ENCODE results near the gene OBSCN. TPM values are rescaled to one million over a fixed set of nuclear protein-coding genes. Genes with fewer than 3 reads are reported as not detected.

OBSCN gene
- total and polyA plus RNA-seq, 2 donors (not counting 1 experiment from before 2014, with no cell fraction given): 10.0 to 63.9 TPM

GRCh38 chr1:228295981-228296380 lies 88.1 kb downstream of the OBSCN start:
- no peaks in the 10 kb centered on the region for H3K27me3 ChIP-seq (replicated peaks in 1 of 4; ENCODE audit: control extremely low read depth in 1 of 4, control insufficient read depth in 3 of 4, insufficient read depth in 4 of 4, low read length in 3 of 4)
- no peaks in the 10 kb centered on the region for H3K4me1 Mint-ChIP-seq
- H3K27ac Mint-ChIP-seq: no peak overlapping the region
- WGBS (ENCODE audit: insufficient coverage): 100% methylated on average over 1 of the region's 2 CpGs
- H3K79me2 ChIP-seq (ENCODE audit: control insufficient read depth, insufficient read depth, low read length): no peaks in the 10 kb centered on the region
- no peak overlapping the region for H3K4me2 ChIP-seq (replicated peaks; ENCODE audit: low read depth, low read length, poor library complexity, severe bottlenecking)
- TF ChIP-seq CTCF (IDR thresholded peaks at IDR 0.05): no peak
- no peak for TF ChIP-seq EZH2 (IDR thresholded peaks at IDR 0.05; ENCODE audit: borderline replicate concordance, insufficient read depth, low read depth, low read length, poor library complexity, severe bottlenecking)
- H3K9me3 ChIP-seq (ENCODE audit: control extremely low read depth in 1 of 3, control insufficient read depth in 2 of 3, insufficient read depth in 1 of 3, low read length in 2 of 3): peaks cover 0 to 11% (median 10%) of the 10 kb centered on the region in 3 donors
- no peaks in the 10 kb centered on the region for H4K20me1 ChIP-seq (ENCODE audit: control insufficient read depth, insufficient read depth, low read length, poor library complexity, severe bottlenecking)
- no peak overlapping the region for H3K27ac ChIP-seq (ENCODE audit: low read length in 2 of 2)
- H2AFZ ChIP-seq (ENCODE audit: insufficient read depth, low read depth, low read length, poor library complexity, severe bottlenecking): no peak overlapping the region
- ChIA-PET CTCF (no interaction called here), POLR2A (no interaction called here)
- no peak overlapping the region for H3K9ac ChIP-seq (ENCODE audit: low read length)
- peaks cover 12% of the 10 kb centered on the region for H3K9me3 Mint-ChIP-seq (ENCODE audit: insufficient read depth)
- H3K27me3 Mint-ChIP-seq: no peaks in the 10 kb centered on the region
- DNase-seq (no peak), ATAC-seq (ENCODE audit: low read depth) (no peak)
- no peak overlapping the region for H3K4me3 Mint-ChIP-seq
- H3K4me1 ChIP-seq (ENCODE audit: control insufficient read depth in 2 of 2, insufficient read depth in 2 of 2, low read length in 2 of 2): no peaks in the 10 kb centered on the region
- no peaks in the 10 kb centered on the region for H3K36me3 ChIP-seq (replicated peaks in 1 of 2; ENCODE audit: control extremely low read depth in 1 of 2, control insufficient read depth in 1 of 2, extremely low read depth in 1 of 2, insufficient read depth in 2 of 2, low read length in 1 of 2)
- no peak overlapping the region for H3K4me3 ChIP-seq (ENCODE audit: control extremely low read depth in 1 of 5, extremely low read depth in 1 of 5, insufficient read depth in 1 of 5, low read depth in 2 of 5, low read length in 4 of 5)
- intact Hi-C loops (cut with micrococcal nuclease): no loop called here

- Histone ChIP-seq H3K4me3 (ENCODE audit: control extremely low read depth in 1 of 5, extremely low read depth in 1 of 5, insufficient read depth in 1 of 5, low read depth in 2 of 5, low read length in 4 of 5) (no peak overlapping the region), H2AFZ (ENCODE audit: insufficient read depth, low read depth, low read length, poor library complexity, severe bottlenecking) (no peak overlapping the region), H3K9me3 (ENCODE audit: control extremely low read depth in 1 of 3, control insufficient read depth in 2 of 3, insufficient read depth in 1 of 3, low read length in 2 of 3) (peaks cover 3 to 22% (median 17%) of the 10 kb centered on the region in 3 donors), H3K4me2 (replicated peaks; ENCODE audit: low read depth, low read length, poor library complexity, severe bottlenecking) (no peak overlapping the region), H3K4me1 (ENCODE audit: control insufficient read depth in 2 of 2, insufficient read depth in 2 of 2, low read length in 2 of 2) (no peaks in the 10 kb centered on the region), H3K36me3 (replicated peaks in 1 of 2; ENCODE audit: control extremely low read depth in 1 of 2, control insufficient read depth in 1 of 2, extremely low read depth in 1 of 2, insufficient read depth in 2 of 2, low read length in 1 of 2) (no peaks in the 10 kb centered on the region), H3K79me2 (ENCODE audit: control insufficient read depth, insufficient read depth, low read length) (no peaks in the 10 kb centered on the region), H3K27me3 (replicated peaks in 1 of 4; ENCODE audit: control extremely low read depth in 1 of 4, control insufficient read depth in 3 of 4, insufficient read depth in 4 of 4, low read length in 3 of 4) (no peaks in the 10 kb centered on the region), H4K20me1 (ENCODE audit: control insufficient read depth, insufficient read depth, low read length, poor library complexity, severe bottlenecking) (no peaks in the 10 kb centered on the region), H3K27ac (ENCODE audit: low read length in 2 of 2) (no peak overlapping the region), H3K9ac (ENCODE audit: low read length) (no peak overlapping the region)
- ChIA-PET CTCF (no interaction called here), POLR2A (no interaction called here)
- TF ChIP-seq CTCF (IDR thresholded peaks at IDR 0.05) (no peak), EZH2 (IDR thresholded peaks at IDR 0.05; ENCODE audit: borderline replicate concordance, insufficient read depth, low read depth, low read length, poor library complexity, severe bottlenecking) (no peak)
- ATAC-seq (ENCODE audit: low read depth) (no peak), DNase-seq (no peak)
- Mint-ChIP-seq H3K27ac (no peak overlapping the region), H3K4me1 (no peaks in the 10 kb centered on the region), H3K27me3 (no peaks in the 10 kb centered on the region), H3K9me3 (ENCODE audit: insufficient read depth) (peaks cover 16% of the 10 kb centered on the region), H3K4me3 (no peak overlapping the region)
- intact Hi-C loops (cut with micrococcal nuclease): no loop called here
- 100% methylated on average over 1 of the region's 2 CpGs for WGBS (ENCODE audit: insufficient coverage)
Observed at GRCh38 chr1:228297242-228297641, 89.4 kb downstream of the OBSCN start.
